ENCODE results near the gene ALG8. TPM values are rescaled to one million over a fixed set of nuclear protein-coding genes. Genes with fewer than 3 reads are reported as not detected.

Gene ALG8
- total and polyA plus RNA-seq, 4 donors = 18.0 to 24.2 (median 22.9) TPM

Other genes with a start within 250 kb of the ALG8 start
- 10 to 100 TPM; 25.4 to 40.2 TPM for gene INTS4, start 145.0 kb downstream of the ALG8 start, total RNA-seq
- 10 to 100 TPM; 11.6 to 37.1 TPM for gene INTS4, start 145.0 kb downstream of the ALG8 start, polyA plus RNA-seq
- 1 to 10 TPM; 1.7 to 2.0 TPM for gene KCTD14, start 116.3 kb downstream of the ALG8 start, total RNA-seq
- 1 to 10 TPM in 1 of 2 donors, under 1 TPM in 1; 0.05 to 1.0 TPM for gene KCTD14, start 116.3 kb downstream of the ALG8 start, polyA plus RNA-seq
- 1 to 10 TPM in 1 of 2 donors, not detected in 1; 2.7 TPM for gene THRSP, start 75.8 kb downstream of the ALG8 start, total RNA-seq
- 1 to 10 TPM in 1 of 2 donors, not detected in 1; 1.4 TPM for gene THRSP, start 75.8 kb downstream of the ALG8 start, polyA plus RNA-seq
- 100 to 1,000 TPM; 105 to 154 TPM for gene NDUFC2, start 59.8 kb downstream of the ALG8 start, total RNA-seq
- 100 to 1,000 TPM; 138 to 174 TPM for gene NDUFC2, start 59.8 kb downstream of the ALG8 start, polyA plus RNA-seq
- 10 to 100 TPM; 14.0 to 16.1 TPM for gene KCTD21, start 49.0 kb upstream of the ALG8 start, total RNA-seq
- 1 to 10 TPM; 4.8 to 7.5 TPM for gene KCTD21, start 49.0 kb upstream of the ALG8 start, polyA plus RNA-seq
- 10 to 100 TPM; 26.8 to 28.0 TPM for gene USP35, start 49.3 kb upstream of the ALG8 start, total RNA-seq
- gene USP35, start 49.3 kb upstream of the ALG8 start, polyA plus RNA-seq = 10 to 100 TPM in 1 of 2 donors, 1 to 10 TPM in 1; 3.0 to 18.7 TPM